Measurements from ENCODE around the gene OTUD7B.

DNA sequence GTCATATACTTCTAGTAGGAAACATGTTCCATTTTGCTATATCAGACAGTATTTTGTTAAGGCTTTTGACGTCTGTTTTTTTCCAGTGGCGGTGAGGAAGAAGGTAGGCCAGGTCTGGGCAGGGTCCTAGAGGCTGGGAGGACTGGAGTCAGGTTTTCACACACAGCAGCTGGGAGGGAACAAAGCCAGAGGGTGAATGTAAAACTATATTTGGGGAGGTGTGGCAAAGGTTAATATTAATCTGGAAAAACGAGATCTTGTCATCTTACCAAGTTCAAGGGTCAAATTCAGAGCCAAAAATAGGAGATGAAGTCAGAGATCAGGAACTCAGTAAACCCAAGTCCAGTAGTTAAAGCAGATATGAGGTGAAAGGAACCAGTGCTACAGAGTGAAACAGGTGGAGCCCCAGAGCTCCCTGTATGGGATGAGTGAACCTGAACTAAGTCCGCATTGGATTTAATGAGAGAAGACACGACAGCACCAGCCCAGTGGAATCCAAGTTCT is 10.7 kb upstream of the OTUD7B start:
- TF ChIP-seq JUN (IDR thresholded peaks at IDR 0.05; ENCODE audit: low read depth, low read length) = no peak
- TF ChIP-seq POLR2A (IDR thresholded peaks at IDR 0.05; ENCODE audit: control extremely low read depth in 1 of 2, low read depth in 2 of 2, low read length in 2 of 2) = no peak
- TF ChIP-seq TAF1 (IDR thresholded peaks at IDR 0.05; ENCODE audit: low read depth, low read length) = no peak
- no peak for TF ChIP-seq POLR2AphosphoS5 (IDR thresholded peaks at IDR 0.05; ENCODE audit: low read depth, low read length)
- no peak for TF ChIP-seq CTCF (IDR thresholded peaks at IDR 0.05; ENCODE audit: control extremely low read depth in 1 of 3, insufficient read depth in 1 of 3, low read depth in 1 of 3, low read length in 3 of 3)

All from H1 (cell line).